ENCODE results near the gene ALK.

Gene ALK

DNA sequence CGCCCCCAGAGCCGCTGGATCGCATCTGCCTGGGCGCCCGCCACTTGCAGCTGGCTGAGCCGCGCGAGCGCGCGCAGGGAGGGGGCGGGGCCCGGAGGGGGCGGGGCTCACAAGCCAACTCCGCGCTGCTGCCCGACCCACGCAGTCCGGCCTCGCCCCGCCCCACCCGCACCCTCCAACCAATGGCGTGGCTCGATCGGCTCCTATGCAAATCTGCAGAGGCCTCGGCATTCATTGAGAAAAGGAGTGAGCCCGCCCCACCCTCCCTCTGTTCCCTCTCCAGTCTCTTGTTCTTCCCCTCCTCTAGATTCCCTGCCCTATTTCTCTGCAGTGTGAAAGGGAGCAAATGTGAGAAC, at the start of gene ALK:
ALK (minus strand) TSS at position 27 of the 356 bp plus-strand sequence. CDS start 927 bp downstream, outside the sequence.
- peak; percentile 5 to 13 for DNase-seq (ENCODE audit: low read depth in 2 of 2)

DNA sequence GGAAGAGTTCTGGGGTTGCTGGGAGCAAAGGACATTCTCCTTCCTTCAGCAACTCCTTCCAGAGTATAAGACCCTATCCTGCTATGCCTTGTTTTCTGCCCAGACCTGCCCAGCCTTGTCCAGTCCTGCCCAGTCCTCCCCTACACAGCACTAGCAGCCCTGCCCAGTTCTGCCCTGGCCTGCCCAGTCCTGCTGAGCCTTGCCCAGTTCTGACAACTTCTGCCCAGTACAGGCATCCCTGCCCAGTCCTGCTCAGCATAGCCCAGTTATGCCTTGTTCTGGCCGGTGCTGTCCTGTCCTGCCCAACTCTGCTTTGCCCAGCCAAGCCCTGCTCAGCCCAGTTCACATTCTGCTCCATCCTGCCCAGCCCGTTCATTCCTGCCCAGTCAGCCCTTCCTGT, 44.9 kb upstream of the ALK start:
- DNase-seq (ENCODE audit: low read depth in 2 of 2): no peak

DNA sequence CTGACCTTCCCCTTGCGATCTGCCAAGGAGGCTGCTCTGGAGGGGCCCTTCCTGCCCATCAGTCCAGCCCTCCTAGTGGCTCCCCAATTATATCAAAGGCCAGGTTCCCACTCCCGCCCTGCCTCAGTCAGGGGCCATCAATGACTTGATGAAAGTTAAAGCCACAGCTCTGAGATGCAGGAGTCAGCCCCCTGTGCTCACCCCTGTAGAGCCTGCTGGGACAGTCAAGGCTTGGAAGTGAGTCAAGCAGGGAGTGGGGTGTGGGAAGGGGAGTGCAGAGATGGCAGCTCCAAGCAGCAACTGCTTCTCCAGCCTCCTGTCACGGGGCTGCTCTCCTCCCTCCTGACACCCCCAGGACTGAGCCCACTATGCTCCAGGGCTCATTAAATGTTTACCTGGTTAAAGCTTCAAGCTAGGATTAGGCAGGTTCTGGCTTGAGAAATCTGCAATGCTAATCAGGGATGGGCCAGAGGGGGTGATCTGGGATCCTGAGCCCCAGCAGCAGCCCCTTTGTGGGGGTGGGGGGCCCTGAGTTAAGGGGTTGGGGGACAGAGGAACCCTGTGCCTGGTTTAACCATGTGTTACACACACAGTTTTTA, 42.7 kb upstream of the ALK start:
- DNase-seq (ENCODE audit: low read depth in 2 of 2): no peak

GRCh38 chr2:29962922-29963321, 41.5 kb upstream of the ALK start:
- DNase-seq (ENCODE audit: low read depth in 2 of 2): no peak

- DNase-seq (ENCODE audit: low read depth in 2 of 2): no peak
Observed at GRCh38 chr2:29954316-29954715, 32.9 kb upstream of the ALK start.

DNA sequence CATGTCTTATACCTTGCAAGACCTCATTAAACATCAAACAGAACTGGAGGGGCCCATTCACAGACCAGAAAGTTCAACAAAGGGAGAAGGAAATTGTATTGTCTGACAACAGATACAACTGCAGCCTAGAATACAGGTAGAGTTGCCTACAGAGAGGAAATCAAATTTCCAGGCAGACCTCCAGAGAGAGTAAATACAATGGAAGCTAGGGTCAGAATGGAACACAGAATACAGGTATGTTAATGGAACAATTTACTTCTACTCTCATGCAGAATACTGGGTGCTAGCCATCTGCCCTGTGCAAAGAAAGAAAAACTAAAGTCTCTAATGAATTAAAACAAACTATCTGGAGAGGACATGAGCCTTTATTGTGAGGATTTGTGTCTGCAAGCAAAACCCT, 31.6 kb upstream of the ALK start:
- no peak for DNase-seq (ENCODE audit: low read depth in 2 of 2)

- DNase-seq (ENCODE audit: low read depth in 2 of 2): no peak
Observed at GRCh38 chr2:29951576-29951975, 30.2 kb upstream of the ALK start.

DNA sequence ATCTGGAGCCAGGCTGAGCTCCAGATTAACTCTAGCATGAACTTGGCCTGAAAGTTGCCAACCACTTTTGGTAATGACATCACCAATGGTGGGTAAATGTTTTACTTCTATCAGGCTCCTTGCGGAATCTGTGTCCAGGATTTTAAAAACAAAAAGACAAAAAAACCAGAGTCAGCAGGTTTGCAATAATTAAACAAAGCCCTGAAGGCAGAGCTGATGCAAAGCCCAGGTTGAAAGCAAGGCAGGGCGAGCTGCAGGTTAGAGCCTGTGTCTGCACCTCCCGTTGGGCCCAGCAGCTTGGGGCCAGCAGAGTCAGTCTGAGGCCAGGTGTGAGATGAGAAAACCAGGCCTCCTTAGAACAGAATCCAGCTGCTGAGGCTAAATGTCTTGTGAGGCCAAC, 29.1 kb upstream of the ALK start:
- DNase-seq (ENCODE audit: low read depth in 2 of 2): no peak

GRCh38 chr2:29949042-29949441, 27.7 kb upstream of the ALK start:
- no peak for DNase-seq (ENCODE audit: low read depth in 2 of 2)

DNA sequence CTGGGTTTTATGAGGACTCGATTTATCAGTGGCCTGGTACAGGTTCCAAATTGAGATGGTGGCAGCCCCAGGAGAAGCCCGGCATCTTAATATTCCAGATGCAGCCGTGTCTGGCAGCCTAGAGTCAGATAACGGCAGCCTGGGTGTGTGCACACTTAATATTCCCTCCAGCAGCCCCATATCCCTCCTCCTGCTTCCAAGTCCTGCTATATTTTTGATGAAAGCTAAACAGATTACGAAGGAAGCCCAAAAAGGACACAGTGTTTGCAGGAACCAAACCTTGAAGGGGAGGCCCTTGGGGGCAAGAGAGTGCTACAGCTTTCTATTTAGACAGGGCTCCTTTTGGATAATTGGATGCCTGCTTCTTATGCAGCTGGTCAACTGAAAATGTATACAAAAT, 25.1 kb upstream of the ALK start:
- no peak for DNase-seq (ENCODE audit: low read depth in 2 of 2)

- DNase-seq (ENCODE audit: low read depth in 2 of 2): no peak
Observed at GRCh38 chr2:29942711-29943110, 21.3 kb upstream of the ALK start.

DNA sequence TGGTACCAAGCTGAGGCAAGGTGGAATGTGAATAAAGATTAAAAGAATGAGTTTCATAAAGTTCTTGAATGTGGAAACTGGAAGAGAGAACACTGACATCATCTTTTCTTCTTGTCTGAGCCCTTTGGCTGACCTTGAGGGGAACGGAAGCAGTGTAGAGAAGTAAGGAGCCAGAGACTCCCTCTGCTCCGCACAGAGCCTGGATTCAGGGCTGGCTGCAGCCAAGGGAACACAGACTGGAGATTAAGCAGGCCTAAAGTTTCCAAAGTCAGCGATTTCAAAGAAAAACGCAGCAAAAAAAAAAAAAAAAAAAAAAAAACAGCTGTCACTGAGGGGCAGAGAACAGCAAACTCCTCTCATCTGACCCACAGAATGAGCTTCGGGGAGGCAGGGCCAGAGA, 19.3 kb upstream of the ALK start:
- no peak for DNase-seq (ENCODE audit: low read depth in 2 of 2)

DNA sequence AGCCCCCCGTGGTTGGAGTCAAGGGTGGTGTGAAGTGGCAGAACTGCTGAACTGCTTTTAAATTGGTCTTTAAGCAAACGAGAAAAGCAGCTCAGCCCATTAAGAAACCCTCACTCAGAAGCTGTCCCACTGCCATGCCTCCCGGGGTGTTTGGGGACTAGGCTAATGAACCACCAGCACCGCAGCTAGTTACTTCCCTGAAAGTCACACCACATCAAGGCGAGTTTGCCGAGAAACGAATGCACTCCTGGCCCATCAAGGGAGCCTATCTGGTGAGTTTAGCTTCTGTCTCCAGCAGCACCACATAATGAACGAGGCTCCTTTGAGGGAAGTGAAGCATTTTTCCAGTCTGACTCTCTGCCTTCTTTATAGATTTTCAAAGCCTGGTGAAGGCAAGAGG, 14.6 kb upstream of the ALK start:
- no peak for DNase-seq (ENCODE audit: low read depth in 2 of 2)

DNA sequence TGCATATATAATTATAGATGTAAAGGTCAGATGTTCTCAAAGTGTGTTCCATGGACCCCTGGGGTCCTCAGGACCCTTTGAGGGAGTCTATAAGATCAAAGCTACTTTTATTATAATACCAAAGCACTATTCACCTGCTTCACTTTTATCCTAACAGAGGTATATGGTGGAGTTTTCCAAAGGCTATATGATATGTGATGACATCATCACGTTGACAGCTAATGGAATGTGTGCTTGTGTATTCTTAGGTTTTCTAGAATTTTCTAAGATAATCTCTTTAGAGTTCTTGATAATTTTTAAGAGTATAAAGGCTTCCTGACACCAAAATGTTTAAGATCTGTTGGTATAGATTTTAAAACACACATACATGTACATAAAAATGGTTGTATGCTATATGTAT, 10.4 kb upstream of the ALK start:
- no peak for DNase-seq (ENCODE audit: low read depth in 2 of 2)

DNA sequence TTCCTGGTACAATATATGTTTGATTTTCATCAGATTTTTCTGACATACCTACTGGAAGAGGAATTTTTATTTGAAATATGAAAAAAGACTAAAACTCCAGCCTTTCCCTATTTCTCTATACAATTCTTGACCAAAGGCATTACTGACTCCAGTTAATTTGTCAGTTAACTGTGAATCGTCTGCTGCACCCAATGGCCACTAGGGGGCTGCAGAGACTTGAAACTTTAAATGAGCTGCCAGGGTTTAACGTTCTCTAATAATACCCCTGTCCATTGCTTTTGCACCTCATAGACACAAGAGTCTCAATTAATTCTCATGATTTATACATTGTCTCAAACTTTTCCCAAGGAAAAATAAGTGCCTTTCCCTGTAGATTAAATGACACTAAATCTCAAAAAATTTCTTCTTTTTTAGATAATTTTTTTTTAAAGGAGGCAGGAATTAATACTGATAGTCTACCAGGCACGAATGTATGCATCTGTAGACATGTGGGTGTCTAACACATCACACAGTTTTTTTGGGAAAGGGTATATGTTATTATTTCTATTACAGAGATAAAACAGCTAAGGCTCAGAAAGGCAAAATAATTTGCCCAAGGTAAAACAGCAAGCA, 1.8 kb upstream of the ALK start:
- DNase-seq (ENCODE audit: low read depth in 2 of 2): peak in 1 of 2 donors; percentile 13

- no peak for DNase-seq (ENCODE audit: low read depth in 2 of 2)
Observed at GRCh38 chr2:29922605-29923004, 1.2 kb upstream of the ALK start.

DNA sequence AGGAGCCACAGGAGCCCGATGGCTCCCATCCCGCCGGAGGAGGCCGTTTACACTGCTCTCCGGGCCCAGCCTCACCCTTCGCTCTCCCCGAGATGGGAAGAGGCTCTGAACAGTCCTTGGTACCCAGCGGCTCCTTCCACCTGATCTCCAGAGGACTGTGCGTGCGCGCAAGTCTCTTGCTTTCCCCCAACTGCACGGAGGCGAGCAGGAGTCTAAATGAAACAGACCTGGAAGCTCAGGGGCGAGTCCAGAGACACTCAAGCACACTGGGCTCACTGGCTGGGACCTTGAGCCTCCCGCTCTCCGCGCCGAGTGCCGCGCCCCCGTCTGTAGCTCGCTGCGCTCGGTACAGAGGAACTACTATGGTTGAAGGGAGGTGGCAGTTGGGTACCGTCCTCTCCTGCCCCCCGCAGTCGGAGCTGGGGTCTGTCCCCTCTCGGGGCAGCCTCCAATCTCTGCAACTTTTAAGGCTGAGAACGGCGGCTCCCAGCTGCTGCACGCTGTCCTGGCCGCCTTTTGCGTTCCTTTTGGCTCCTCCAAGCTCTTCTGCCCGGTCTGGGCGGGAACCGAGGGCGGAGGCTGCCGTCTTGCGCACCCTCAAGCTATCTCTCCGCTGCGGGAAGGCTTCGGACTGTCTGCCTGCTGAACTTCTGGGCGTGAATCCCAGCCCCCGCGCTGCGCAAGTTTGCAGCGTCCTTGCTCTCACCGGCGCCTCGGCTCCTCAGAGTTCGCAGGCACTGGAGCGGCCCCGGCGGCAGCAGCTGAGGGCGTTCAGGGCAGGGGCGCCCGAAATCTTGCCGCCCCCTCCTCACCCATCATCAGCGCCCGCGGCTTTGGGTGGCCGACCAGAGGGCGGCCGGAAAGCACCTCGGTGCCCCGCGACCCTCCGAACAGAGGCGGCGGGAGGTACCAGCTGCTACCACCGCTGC, 491 bp downstream of the ALK start:
- no peak for DNase-seq (ENCODE audit: low read depth in 2 of 2)

GRCh38 chr2:29920130-29920577, 1.2 kb downstream of the ALK start:
- DNase-seq (ENCODE audit: low read depth in 2 of 2): peak in 1 of 2 donors; percentile 5

- DNase-seq (ENCODE audit: low read depth in 2 of 2): no peak
Observed at GRCh38 chr2:29918941-29919340, 2.4 kb downstream of the ALK start.

DNA sequence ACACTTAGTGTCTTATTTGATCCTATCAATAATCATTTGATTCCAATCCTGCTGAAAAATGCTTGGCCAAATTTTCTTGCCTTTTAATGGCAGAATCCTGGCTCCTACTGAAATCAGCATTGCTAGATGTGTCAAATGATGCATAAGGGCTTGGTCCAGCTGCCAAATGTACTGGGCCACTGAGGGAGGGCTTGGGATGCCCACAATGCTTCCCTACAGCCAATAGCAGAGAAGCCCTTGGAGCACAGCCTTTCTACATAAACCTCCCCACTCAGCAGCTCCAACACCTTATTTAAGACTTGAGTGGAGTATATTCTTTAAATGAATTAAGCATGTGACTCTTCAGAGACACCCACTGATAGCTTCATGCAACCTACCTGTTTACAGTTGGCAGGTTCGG, 3.6 kb downstream of the ALK start:
- DNase-seq (ENCODE audit: low read depth in 2 of 2): no peak

GRCh38 chr2:29916571-29916970, 4.8 kb downstream of the ALK start:
- no peak for DNase-seq (ENCODE audit: low read depth in 2 of 2)

GRCh38 chr2:29910960-29911359, 10.4 kb downstream of the ALK start:
- DNase-seq (ENCODE audit: low read depth in 2 of 2): no peak

DNA sequence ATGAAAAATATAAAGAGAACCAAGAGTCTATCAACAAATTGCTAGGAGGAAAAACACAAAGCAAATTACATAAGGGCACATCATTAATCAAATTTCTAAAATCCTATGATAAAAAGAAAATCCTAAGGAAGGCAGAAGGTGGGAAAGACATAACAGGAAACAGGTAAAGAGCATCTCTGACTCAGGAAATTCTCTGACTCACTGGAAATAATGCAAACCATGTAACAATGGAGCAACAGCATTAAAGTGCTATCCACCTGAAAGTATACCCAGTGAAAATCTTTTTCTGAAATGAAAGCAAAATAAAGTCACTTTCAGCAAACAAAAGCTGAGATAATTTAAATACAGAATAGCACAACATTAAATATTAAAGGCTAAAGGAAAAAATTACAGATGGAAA, 10.9 kb downstream of the ALK start:
- no peak for DNase-seq (ENCODE audit: low read depth in 2 of 2)
